Measurements from ENCODE around the gene TRPM3.

DNA sequence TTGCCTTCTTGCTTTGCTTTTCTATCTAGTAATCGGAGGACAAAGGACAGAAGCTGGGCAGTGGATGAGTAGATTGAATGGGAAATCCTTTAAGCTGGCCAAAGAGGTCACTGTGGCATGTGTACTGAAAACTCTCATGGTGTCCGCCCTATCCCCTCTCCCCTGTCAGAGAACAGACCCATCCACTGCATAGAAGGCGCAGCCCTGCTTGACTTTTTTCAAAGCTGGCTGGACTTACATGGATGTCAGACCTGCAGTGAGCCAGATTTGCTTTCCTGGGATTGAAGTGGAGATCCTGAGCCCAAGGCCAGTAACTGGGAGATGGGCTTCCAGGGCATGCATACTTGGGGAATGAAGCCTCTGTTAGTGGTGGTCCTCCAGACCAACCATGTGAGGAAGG, 329.5 kb downstream of the TRPM3 start:
- TF ChIP-seq, protein P1, sequence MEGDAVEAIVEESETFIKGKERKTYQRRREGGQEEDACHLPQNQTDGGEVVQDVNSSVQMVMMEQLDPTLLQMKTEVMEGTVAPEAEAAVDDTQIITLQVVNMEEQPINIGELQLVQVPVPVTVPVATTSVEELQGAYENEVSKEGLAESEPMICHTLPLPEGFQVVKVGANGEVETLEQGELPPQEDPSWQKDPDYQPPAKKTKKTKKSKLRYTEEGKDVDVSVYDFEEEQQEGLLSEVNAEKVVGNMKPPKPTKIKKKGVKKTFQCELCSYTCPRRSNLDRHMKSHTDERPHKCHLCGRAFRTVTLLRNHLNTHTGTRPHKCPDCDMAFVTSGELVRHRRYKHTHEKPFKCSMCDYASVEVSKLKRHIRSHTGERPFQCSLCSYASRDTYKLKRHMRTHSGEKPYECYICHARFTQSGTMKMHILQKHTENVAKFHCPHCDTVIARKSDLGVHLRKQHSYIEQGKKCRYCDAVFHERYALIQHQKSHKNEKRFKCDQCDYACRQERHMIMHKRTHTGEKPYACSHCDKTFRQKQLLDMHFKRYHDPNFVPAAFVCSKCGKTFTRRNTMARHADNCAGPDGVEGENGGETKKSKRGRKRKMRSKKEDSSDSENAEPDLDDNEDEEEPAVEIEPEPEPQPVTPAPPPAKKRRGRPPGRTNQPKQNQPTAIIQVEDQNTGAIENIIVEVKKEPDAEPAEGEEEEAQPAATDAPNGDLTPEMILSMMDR (tag by site-specific recombination; IDR thresholded peaks at IDR 0.05): no peak
- TF ChIP-seq, protein P2, sequence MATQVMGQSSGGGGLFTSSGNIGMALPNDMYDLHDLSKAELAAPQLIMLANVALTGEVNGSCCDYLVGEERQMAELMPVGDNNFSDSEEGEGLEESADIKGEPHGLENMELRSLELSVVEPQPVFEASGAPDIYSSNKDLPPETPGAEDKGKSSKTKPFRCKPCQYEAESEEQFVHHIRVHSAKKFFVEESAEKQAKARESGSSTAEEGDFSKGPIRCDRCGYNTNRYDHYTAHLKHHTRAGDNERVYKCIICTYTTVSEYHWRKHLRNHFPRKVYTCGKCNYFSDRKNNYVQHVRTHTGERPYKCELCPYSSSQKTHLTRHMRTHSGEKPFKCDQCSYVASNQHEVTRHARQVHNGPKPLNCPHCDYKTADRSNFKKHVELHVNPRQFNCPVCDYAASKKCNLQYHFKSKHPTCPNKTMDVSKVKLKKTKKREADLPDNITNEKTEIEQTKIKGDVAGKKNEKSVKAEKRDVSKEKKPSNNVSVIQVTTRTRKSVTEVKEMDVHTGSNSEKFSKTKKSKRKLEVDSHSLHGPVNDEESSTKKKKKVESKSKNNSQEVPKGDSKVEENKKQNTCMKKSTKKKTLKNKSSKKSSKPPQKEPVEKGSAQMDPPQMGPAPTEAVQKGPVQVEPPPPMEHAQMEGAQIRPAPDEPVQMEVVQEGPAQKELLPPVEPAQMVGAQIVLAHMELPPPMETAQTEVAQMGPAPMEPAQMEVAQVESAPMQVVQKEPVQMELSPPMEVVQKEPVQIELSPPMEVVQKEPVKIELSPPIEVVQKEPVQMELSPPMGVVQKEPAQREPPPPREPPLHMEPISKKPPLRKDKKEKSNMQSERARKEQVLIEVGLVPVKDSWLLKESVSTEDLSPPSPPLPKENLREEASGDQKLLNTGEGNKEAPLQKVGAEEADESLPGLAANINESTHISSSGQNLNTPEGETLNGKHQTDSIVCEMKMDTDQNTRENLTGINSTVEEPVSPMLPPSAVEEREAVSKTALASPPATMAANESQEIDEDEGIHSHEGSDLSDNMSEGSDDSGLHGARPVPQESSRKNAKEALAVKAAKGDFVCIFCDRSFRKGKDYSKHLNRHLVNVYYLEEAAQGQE (tag by site-specific recombination; IDR thresholded peaks at IDR 0.05): no peak
- no peak for TF ChIP-seq ZNF621 (tag by site-specific recombination; IDR thresholded peaks at IDR 0.05)
- TF ChIP-seq ZNF76 (tag by site-specific recombination; IDR thresholded peaks at IDR 0.05; ENCODE audit: borderline replicate concordance, low read depth): no peak
- TF ChIP-seq, protein P3, sequence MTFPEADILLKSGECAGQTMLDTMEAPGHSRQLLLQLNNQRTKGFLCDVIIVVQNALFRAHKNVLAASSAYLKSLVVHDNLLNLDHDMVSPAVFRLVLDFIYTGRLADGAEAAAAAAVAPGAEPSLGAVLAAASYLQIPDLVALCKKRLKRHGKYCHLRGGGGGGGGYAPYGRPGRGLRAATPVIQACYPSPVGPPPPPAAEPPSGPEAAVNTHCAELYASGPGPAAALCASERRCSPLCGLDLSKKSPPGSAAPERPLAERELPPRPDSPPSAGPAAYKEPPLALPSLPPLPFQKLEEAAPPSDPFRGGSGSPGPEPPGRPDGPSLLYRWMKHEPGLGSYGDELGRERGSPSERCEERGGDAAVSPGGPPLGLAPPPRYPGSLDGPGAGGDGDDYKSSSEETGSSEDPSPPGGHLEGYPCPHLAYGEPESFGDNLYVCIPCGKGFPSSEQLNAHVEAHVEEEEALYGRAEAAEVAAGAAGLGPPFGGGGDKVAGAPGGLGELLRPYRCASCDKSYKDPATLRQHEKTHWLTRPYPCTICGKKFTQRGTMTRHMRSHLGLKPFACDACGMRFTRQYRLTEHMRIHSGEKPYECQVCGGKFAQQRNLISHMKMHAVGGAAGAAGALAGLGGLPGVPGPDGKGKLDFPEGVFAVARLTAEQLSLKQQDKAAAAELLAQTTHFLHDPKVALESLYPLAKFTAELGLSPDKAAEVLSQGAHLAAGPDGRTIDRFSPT (tag by site-specific recombination; IDR thresholded peaks at IDR 0.05): no peak
- TF ChIP-seq ZNF776 (tag by site-specific recombination; IDR thresholded peaks at IDR 0.05; ENCODE audit: borderline replicate concordance): no peak
- TF ChIP-seq ZNF510 (tag by site-specific recombination; IDR thresholded peaks at IDR 0.05; ENCODE audit: insufficient replicate concordance): no peak
- TF ChIP-seq, protein P4, sequence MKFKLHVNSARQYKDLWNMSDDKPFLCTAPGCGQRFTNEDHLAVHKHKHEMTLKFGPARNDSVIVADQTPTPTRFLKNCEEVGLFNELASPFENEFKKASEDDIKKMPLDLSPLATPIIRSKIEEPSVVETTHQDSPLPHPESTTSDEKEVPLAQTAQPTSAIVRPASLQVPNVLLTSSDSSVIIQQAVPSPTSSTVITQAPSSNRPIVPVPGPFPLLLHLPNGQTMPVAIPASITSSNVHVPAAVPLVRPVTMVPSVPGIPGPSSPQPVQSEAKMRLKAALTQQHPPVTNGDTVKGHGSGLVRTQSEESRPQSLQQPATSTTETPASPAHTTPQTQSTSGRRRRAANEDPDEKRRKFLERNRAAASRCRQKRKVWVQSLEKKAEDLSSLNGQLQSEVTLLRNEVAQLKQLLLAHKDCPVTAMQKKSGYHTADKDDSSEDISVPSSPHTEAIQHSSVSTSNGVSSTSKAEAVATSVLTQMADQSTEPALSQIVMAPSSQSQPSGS (tag by site-specific recombination; IDR thresholded peaks at IDR 0.05; ENCODE audit: low read depth): no peak
- TF ChIP-seq, protein P5, sequence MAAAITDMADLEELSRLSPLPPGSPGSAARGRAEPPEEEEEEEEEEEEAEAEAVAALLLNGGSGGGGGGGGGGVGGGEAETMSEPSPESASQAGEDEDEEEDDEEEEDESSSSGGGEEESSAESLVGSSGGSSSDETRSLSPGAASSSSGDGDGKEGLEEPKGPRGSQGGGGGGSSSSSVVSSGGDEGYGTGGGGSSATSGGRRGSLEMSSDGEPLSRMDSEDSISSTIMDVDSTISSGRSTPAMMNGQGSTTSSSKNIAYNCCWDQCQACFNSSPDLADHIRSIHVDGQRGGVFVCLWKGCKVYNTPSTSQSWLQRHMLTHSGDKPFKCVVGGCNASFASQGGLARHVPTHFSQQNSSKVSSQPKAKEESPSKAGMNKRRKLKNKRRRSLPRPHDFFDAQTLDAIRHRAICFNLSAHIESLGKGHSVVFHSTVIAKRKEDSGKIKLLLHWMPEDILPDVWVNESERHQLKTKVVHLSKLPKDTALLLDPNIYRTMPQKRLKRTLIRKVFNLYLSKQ (tag by site-specific recombination; IDR thresholded peaks at IDR 0.05; ENCODE audit: borderline replicate concordance): no peak
- no peak for TF ChIP-seq SP2 (tag by site-specific recombination; IDR thresholded peaks at IDR 0.05)
